GM03348 (cell line): ENCODE data around the gene H2AZ1.
"Not testable (repeated sequence)": the region's sequence is repeated elsewhere in the genome, so short reads cannot be mapped to it uniquely, and the experiment has no call there.

ENCODE experiments used
- DNase-seq: peaks from one replicate; pipeline ENCODE4 v3.0.0; 2012; ENCODE audit warnings: low spot score

Gene H2AZ1

DNA sequence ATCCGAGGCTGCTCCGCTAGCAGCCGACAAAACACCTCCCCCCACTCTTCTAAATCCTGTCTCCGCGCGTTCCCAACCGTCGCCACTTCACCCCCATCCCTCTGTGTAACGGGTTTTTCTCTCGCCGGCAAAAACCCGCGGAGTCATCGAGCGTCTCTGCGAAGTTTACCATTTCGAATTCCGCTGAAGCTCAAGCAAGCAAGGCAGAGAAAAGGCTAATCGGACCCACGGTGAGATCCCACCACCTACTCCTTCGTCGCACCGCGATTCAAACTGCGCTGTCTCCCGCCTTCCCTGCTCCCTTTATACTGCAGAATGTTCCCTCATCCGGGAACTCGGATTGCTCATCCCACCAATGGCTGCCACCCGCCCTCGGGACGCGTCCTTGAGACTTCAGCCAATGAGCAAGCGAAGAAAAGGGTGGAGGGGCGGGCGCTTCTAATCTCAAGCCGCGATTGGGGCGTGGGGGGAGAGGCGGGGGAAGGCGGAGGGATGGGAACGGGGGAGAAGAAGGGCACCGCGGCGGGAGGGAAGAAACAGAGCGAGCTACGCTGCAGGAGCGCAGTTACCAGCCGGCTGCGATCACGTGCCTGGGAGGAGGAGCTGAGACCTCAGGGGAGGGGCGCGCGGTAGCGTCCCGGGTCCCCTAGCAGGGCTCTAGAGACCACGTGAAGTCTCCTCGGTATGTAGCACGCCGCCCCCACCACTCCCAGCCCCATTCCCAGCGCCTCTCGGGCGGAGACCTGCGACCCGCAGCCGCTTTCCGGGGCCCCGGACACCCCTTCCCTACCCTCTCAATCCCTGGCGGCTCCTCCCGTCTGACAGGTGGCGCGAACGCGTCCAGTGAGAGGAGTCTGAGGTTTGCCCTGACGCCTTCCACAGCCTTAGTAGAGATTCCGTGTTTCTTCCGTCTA, at the start of gene H2AZ1:
Gene H2AZ1 (minus strand): TSS at position 277 of the 914 bp plus-strand sequence. CDS start 105 bp downstream, at position 172.
- peak; percentile 99 for DNase-seq

GRCh38 chr4:99998062-99998867, 48.2 kb upstream of the H2AZ1 start:
- DNase-seq: peak; percentile 45

GRCh38 chr4:99991741-99992140, 41.7 kb upstream of the H2AZ1 start:
- no peak for DNase-seq

DNA sequence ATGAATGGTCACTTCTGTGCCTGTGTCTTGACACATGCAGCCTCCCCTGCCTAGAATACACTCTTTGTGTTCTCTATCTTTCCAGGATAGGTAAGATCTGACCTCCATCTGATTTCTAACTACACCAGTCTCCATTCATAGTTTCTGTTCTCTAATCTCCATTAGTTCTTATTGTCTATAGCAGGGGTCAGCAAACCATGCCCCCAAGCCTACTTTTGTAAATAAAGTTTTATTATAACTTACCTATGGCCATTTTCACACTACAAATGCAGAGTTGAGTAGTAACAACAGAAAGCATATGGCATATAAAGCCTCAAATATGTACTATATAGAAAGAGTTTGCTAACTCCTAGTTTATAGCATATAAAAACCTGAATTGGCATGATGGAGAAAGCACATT, 37.6 kb upstream of the H2AZ1 start:
- DNase-seq: no peak

GRCh38 chr4:99986792-99987191, 36.7 kb upstream of the H2AZ1 start:
- DNase-seq: no peak

DNA sequence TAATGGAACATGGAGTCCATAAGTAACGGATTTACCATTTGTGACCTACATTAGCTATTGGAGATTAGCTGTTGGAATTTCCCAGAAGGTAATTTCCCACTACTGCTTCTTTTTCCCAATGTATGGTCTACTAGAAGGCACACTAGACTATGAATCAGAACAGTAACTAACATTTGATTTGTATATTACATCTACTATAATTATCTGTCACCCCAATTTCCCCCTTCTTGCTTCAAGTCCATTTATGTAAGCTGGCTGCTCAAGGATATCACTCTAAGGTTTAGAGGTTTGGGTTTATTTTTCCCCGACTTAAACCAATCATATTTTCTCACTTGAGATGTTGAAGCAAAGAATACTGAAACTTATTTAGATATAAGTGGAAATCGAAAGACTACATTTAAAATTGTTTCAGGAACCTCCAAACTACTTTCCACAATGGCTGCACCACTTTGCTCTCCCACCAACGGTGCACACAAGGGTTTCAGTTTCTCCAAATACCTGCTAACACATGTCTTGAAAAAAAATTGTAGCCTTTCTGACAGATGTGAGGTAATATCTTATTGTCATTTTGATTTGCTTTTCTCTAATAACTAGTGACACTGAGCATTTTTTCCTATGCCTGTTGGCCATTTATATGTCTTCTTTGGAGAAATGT, 33.3 kb upstream of the H2AZ1 start:
- DNase-seq: no peak

DNA sequence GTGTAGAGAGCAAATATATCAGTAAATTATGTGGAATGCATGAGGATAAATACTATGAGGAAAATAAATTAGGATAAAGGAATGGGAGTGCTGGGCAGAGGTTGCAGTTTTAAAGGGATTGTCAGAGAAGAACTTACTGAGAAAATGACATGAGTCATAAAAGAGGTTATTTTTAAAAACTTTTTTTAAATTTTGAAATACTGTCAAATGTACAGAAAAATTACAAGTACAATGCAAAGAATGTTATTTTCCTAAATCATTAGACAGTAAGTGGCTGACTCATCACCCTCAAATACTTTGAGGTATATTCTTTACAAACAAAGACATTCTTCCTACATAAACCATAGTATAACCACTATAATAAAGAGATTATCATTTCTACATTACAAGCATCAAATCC, 29.8 kb upstream of the H2AZ1 start:
- DNase-seq: no peak

- DNase-seq: no peak
Measured at GRCh38 chr4:99971453-99972111, 21.5 kb upstream of the H2AZ1 start.

- peak; percentile 68 for DNase-seq
Measured at GRCh38 chr4:99968330-99968729, 18.3 kb upstream of the H2AZ1 start.

DNA sequence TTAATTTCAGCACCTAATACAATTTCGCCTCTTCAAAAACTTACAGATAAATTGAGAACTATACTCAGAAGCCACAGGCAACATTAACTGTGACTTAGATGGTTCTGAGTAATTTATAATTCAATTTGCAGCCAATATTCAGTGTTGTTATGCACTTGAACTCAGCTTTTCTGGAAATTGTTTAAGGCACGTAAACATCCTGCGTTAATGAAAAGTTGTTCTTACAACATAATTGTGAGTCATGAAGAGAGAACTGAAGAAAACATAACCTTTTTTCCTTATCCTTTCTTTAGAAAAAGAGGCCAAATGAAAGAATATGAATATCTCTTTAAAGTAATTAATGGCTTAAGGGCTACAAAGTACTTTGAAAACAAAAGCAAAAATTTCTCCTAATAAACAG, 16.6 kb upstream of the H2AZ1 start:
- no peak for DNase-seq

GRCh38 chr4:99965674-99966350, 15.7 kb upstream of the H2AZ1 start:
- no peak for DNase-seq

DNA sequence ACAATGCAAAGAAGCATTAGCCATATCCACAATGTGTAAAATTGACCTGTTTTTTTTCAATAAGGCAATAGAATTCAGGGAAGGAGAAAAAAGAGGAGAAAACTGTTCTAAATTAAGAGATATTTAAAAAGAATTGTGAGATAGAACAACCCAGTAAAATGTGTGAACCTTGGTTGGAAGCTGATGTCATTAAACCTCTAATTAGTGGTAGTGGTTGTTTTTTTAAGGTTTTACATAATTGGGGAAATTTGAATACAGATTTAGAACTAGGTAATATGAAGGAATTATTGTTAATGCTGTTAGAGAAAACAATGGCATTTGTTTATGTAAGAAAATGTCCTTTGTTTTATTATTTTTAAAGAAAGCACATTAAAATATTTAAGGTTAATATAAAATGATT, 15.1 kb upstream of the H2AZ1 start:
- no peak for DNase-seq

DNA sequence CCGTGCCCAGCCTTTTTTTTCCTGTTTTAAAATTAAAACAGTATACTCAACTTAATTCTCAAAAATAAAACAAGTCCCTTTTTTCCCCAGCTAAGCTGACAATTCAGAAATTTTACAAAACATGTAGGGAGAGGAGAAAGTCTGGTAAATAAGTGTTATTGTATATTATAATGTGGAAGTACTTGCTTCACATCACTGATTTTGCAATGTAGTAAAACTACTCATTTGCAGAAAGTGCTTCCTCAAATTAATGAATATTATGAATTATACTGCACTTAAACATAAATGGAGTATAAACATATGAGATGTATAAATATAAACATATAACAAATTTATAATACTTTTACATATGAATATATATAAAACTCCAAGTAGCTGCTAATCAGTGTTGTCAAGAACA, 11.6 kb upstream of the H2AZ1 start:
- DNase-seq: no peak

DNA sequence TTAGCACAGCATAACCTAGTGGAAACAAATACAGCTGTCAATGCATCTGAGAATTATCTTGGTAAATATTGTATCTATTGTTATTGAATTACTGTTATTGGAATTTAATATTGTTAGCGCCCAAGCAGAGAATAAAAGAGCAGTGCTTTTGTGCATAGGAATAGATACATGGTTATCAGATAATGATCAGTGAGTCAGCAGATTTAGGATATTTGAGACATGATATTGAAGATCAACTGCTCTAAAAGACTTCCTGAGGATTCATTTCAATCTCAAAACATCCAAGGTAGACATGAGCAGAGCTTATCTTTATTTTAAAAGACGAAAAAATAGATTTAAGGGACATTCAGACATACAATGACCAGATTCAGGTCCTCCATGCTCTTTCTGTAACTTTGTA, 10.6 kb upstream of the H2AZ1 start:
- no peak for DNase-seq

DNA sequence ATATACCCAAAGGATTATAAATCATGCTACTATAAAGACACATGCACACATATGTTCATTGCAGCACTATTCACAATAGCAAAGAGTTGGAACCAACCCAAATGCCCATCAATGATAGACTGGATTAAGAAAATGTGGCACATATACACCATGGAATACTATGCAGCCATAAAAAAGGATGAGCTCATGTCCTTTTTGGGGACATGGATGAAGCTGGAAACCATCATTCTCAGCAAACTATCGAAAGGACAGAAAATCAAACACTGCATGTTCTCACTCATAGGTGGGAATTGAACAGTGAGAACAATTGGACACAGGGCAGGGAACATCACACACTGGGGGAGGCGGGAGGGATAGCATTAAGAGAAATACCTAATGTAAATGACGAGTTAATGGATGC, 8.1 kb upstream of the H2AZ1 start:
- not testable (repeated sequence) for DNase-seq

DNA sequence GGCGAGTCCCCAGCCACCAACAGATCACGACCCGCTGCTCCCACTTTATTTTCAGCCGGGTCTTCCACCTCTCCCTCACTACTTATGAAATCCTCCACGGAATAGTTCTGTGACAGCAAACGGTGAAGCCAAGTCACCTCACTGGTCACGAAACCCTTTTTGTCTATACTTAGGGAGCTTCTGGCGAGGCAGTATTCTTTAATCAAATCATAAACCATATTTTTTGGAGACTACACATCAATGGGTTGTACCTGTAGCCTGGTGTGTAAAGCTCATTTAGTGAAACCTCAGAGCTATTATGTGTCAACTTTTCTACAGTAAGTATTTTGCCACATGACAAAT, 809 bp upstream of the H2AZ1 start:
- DNase-seq: no peak

GRCh38 chr4:99949034-99949998, 759 bp downstream of the H2AZ1 start:
- DNase-seq: peak; percentile 89

GRCh38 chr4:99947608-99948007, 2.5 kb downstream of the H2AZ1 start:
- DNase-seq: no peak

GRCh38 chr4:99947190-99947578, 2.9 kb downstream of the H2AZ1 start:
- DNase-seq: no peak
